IPS-20b (cell line): ENCODE data around the gene DACH1.

Source experiments
- H3K27ac ChIP-seq: one replicate; pipeline ENCODE4 v1.5.1; 2013; ENCODE audit warnings: low read length
- H3K27me3 ChIP-seq: 2 replicates; pipeline ENCODE4 v1.6.1; 2013; ENCODE audit warnings: mild to moderate bottlenecking, low read length, inconsistent platforms; ENCODE audit not compliant: insufficient read depth
- H3K36me3 ChIP-seq: 2 replicates; pipeline ENCODE4 v1.6.1; 2013; ENCODE audit warnings: low read depth, mild to moderate bottlenecking, inconsistent platforms, low read length, moderate library complexity; ENCODE audit not compliant: insufficient read depth
- H3K4me1 ChIP-seq: 2 replicates; pipeline ENCODE4 v1.6.1; 2013; ENCODE audit warnings: mild to moderate bottlenecking, control low read depth, inconsistent platforms, low read length, moderate library complexity; ENCODE audit not compliant: insufficient read depth
- H3K4me3 ChIP-seq: 2 replicates; pipeline ENCODE4 v1.5.1; 2013; ENCODE audit warnings: mild to moderate bottlenecking, low read length, inconsistent platforms
- H3K9ac ChIP-seq: 2 replicates; pipeline ENCODE4 v1.6.1; 2013; ENCODE audit warnings: low read depth, mild to moderate bottlenecking, inconsistent platforms, low read length, moderate library complexity
- H3K9me3 ChIP-seq: 2 replicates; pipeline ENCODE4 v1.6.1; 2013; ENCODE audit warnings: mild to moderate bottlenecking, low read depth, low read length, inconsistent platforms; ENCODE audit not compliant: insufficient read depth

DACH1 gene

DNA sequence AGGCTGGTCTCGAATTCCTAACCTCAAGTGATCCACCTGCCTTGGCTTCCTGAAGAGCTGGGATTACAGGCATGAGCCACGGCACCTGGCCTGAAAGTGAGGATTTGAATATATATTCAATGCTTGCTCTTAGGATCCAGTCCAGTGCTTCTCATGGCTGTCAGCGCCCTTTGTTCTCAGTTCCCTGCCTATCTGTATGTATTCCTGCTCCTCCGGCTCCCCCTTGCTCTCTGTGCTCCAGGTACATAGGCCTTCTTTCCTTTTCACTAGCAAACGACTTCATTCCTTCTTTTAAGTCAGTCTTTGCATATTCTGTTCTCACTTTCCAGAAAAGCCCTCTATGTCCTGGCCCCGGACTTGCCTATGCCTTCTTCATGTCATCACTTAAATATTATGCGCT, 232.8 kb downstream of the DACH1 start:
- no peak overlapping the region for H3K9ac ChIP-seq

DNA sequence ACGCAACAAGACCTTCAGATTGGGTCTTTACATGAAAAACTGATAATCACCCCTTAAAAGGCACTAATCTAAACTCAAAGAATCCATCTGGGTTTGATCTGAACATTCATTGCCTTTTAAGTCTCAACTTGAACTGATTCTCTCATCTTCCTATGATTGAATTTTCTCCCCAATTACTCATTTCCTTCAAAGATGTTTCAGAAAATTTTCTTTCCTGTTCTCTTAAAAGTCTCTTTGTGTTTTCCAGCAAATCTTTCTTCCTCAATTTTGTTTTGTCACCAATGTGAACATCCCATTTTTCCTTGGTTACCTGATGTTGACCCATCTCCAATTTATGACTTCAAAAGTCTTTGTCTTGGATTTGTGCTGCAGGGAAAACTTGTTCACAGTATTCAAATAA, 234.3 kb downstream of the DACH1 start:
- no peaks in the 10 kb centered on the region for H3K9me3 ChIP-seq

More for the DNA sequence above, 232.8 kb downstream of the DACH1 start:
- H3K4me1 ChIP-seq = peaks cover 4% of the 10 kb centered on the region; the same call in 1 of the 2 replicates
- no peaks in the 10 kb centered on the region for H3K36me3 ChIP-seq
- no peaks in the 10 kb centered on the region for H3K9me3 ChIP-seq
- no peak overlapping the region for H3K27ac ChIP-seq
- no peaks in the 10 kb centered on the region for H3K27me3 ChIP-seq
- no peak overlapping the region for H3K4me3 ChIP-seq

DNA sequence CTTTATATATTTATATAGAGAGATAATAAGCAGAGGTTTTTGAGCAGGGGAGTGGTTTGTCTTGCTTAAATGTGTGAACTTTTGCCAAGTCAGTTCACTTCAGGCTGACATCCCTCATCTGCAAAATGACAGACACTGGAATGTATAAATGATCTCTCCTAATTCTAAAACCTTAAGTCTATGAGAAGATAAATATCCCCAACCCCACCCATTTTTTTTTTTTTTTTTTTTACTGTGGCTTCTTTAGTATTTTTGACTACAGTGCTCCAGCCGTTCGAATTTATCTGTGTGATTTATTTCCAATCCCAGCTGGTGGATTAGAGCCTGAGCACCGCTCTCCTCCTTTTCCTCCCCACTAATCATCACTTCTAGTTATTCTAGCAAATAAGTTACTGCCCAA, 234.8 kb downstream of the DACH1 start:
- Histone ChIP-seq H3K4me1 (peaks cover 4% of the 10 kb centered on the region; the same call in 1 of the 2 replicates), H3K36me3 (no peaks in the 10 kb centered on the region), H3K27ac (no peak overlapping the region), H3K9me3 (no peaks in the 10 kb centered on the region), H3K9ac (no peak overlapping the region), H3K4me3 (no peak overlapping the region), H3K27me3 (no peaks in the 10 kb centered on the region)

More for the DNA sequence above, 234.3 kb downstream of the DACH1 start:
- Histone ChIP-seq H3K4me3 (no peak overlapping the region), H3K4me1 (peaks cover 4% of the 10 kb centered on the region; the same call in 1 of the 2 replicates), H3K27me3 (no peaks in the 10 kb centered on the region), H3K27ac (no peak overlapping the region), H3K9ac (no peak overlapping the region), H3K36me3 (no peaks in the 10 kb centered on the region)

DNA sequence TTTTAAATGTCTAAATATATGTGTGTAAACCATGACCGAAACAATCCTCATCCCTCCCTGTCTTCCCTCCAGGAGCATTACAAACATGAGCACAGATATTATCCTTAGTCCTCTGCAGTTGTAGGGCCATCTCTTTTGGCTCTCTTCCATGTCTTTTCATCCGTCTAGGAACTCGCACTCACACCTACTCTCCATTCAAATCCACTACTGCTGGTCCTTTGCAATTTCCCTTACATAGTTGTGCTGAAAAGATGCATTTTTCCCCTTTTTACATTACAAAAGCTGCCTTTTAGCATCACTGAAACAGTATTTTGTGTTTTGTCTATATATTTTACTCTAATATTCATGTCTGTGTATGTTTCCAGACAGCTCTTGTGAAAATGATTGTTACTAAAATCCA, 237.8 kb downstream of the DACH1 start:
- no peak overlapping the region for H3K27ac ChIP-seq
- no peak overlapping the region for H3K4me3 ChIP-seq
- H3K9ac ChIP-seq = no peak overlapping the region

DNA sequence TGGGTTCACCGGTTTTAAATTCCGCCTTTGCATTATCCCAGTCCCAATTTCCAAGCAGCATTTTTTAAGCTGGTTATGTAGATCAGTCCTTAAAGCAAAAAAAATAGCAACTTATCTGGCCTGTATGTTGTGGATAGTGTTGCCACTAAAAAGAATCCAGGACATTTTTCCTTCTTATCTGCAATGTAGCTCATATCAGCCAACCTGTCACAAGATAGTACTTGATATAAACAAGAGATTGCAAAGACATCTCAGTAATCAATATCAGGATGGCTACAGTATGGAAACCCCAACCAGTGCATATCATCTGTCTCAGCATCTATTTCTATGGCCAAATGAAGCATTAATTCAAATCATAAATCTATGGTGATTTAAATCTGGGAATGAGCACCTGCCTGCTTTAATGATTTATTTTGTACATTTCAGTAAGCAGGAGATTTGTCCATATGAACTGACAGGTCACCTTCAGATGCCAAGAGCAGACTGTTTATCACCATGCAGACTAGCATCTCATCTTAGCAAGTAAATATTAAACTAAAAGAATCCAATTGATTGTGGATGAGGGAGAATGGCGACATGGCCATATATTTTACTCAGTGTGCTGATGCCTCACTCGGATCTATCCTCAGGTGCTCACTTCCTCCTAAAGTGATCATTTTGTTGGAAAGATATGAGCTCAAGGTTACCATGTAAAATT, 240.4 kb downstream of the DACH1 start:
- no peak overlapping the region for H3K27ac ChIP-seq
- no peaks in the 10 kb centered on the region for H3K9me3 ChIP-seq
- no peaks in the 10 kb centered on the region for H3K27me3 ChIP-seq
- no peak overlapping the region for H3K4me3 ChIP-seq
- no peaks in the 10 kb centered on the region for H3K36me3 ChIP-seq
- H3K9ac ChIP-seq = no peak overlapping the region
- H3K4me1 ChIP-seq = peaks cover 5% of the 10 kb centered on the region

More for the DNA sequence above, 237.8 kb downstream of the DACH1 start:
- H3K9me3 ChIP-seq = no peaks in the 10 kb centered on the region
- no peaks in the 10 kb centered on the region for H3K36me3 ChIP-seq
- H3K27me3 ChIP-seq = no peaks in the 10 kb centered on the region
- no peaks in the 10 kb centered on the region for H3K4me1 ChIP-seq

DNA sequence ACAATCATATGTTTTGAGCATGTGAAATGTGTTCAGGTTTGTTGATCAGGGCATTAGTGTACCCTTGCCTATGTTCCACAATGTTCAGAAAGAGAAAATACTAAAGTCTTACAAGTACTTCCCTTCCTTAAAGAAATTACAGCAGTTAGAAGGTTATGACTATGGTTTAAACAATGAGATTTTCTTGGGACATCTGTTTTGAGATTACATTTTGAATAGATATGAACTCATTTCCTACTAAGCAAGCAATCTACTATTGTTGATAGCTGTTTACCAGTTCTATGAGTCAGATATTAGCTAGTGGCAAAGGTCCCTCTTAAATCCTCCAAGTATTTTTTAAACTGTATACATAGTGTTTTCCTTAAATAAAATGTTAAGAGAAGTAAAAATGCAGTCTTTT, 241.3 kb downstream of the DACH1 start:
- Histone ChIP-seq H3K27ac (no peak overlapping the region), H3K9me3 (no peaks in the 10 kb centered on the region), H3K27me3 (no peaks in the 10 kb centered on the region), H3K4me1 (peaks cover 11% of the 10 kb centered on the region), H3K9ac (no peak overlapping the region), H3K36me3 (no peaks in the 10 kb centered on the region), H3K4me3 (no peak overlapping the region)

DNA sequence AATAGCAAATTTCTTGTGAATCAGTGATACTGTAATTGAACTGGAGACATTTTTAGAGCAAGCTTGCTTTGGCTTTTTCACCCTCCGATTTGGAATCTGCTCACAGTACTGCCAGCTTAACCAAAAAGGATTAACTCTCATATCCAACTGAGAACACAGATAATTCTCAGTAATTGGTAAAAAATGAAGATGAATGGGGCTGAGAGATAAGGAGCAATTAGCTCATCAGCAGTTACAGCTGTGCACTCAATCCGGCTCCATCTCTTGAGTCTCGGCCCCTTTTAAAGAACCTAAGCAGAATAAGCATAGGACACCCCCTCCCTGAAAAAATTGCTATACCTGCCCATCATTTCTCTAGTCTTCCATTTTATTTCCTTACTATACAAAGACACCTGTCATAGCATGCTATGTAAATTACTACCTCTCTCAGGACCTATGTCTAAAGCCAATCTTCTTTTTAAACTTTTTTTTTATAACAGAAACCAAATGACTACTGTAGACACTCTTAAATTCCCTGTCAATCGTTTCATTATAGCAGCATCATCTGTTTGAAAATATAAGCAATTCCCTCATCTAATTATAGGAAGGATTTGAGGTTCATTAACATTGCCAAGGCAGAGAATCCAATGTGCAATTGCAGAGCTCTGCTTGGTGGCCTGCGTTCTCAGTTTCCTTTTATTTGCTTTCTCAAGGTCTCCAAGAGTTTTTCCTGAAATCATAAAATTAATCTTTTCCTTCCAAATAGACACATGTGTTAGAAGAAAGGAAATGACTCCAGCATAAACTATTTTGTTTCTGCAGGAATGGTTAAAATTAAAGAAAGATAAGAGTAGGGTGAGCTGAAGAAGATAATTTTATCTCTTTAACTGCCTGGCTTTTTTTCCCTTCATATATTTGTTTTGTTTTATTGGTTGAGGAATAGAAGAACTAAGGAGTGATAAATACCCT, 242.1 kb downstream of the DACH1 start:
- Histone ChIP-seq H3K4me1 (peaks cover 11% of the 10 kb centered on the region), H3K27ac (no peak overlapping the region), H3K4me3 (no peak overlapping the region), H3K36me3 (no peaks in the 10 kb centered on the region), H3K27me3 (no peaks in the 10 kb centered on the region), H3K9ac (no peak overlapping the region), H3K9me3 (no peaks in the 10 kb centered on the region)

DNA sequence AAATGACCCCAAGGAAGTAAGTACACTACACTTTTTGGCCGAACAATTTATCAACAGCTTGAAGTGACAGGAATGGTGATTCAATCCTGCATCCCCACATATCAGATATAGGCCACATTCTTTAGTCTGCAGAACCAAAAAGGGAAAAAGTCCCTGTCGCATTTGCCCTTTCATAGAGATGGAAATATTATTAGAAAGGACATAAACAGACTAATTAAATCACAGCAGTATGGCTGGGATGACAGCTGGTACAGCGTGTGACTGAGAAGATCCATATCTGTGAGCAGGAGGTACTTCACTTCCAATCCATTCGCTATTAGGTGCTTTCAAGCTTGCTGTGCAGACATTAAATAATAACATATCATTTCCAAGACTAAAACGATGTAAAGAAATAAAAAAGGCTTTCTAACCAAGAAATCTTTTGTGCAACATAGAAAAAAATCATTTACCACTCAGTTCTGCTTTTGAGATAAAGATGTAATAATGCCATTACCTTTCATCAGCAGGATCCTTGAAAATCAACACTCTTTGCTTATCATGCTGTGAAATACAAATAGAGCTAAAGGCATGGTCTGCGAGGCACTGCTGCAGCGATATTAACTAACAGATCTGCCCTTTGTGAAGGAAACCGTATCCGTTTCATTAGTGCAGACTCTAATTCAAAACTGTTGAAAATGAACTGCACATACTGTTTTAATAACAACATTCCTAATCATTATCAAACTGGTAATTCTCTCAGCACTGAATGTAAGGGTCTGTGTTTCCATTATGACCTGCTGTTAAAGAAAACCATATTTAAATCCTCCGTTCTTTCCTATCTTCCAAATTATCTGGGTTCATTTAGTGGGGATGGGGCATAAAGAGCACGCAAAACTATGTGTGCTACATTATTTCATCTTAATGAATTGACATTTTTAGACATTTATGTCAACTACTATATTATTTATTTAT, 245.6 kb downstream of the DACH1 start:
- Histone ChIP-seq H3K9ac (no peak overlapping the region), H3K9me3 (no peaks in the 10 kb centered on the region), H3K4me3 (no peak overlapping the region), H3K4me1 (peaks cover 11% of the 10 kb centered on the region), H3K27ac (no peak overlapping the region), H3K36me3 (no peaks in the 10 kb centered on the region), H3K27me3 (no peaks in the 10 kb centered on the region)

DNA sequence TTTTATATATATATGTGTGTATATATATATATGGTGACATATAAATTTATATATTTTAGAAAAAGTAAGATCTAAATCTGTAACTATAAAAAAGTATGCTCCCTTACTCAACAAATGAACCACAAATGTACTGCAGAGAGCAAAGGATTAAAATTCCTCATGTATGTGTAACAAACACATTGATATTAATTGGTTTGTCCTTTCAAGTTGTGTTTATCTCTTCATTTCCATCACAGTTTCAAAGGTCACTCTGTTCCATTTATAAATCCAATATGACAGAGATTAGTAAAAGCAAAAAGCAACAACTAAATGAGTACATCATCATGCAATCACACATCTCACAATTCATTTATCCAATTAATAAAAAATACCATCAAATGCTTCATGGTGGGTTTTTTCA, 247.9 kb downstream of the DACH1 start:
- Histone ChIP-seq H3K4me1 (peaks cover 11% of the 10 kb centered on the region), H3K36me3 (no peaks in the 10 kb centered on the region), H3K27ac (no peak overlapping the region), H3K9ac (no peak overlapping the region), H3K4me3 (no peak overlapping the region), H3K9me3 (no peaks in the 10 kb centered on the region), H3K27me3 (no peaks in the 10 kb centered on the region)

DNA sequence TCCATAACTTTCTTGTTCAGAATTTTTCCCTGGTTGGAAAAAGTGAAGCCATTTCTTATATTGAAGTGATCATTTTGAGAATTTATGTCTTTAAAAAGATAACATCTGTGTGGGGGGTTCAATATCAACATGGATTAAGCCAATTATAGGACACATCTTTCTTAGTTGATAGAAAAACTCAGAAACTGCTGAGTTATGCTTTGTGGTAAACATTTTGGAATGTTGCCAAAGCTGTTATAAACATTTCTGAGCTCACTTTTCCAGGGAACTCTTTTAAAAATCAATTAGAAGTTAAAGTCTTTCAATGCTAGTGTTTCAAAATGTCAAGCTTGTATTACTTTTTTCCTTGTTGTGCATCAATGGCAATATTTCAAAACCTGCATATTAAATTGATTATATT, 248.8 kb downstream of the DACH1 start:
- no peak overlapping the region for H3K27ac ChIP-seq
- no peaks in the 10 kb centered on the region for H3K9me3 ChIP-seq
- H3K4me1 ChIP-seq = peaks cover 11% of the 10 kb centered on the region
- H3K4me3 ChIP-seq = no peak overlapping the region
- no peak overlapping the region for H3K9ac ChIP-seq
- no peaks in the 10 kb centered on the region for H3K27me3 ChIP-seq
- no peaks in the 10 kb centered on the region for H3K36me3 ChIP-seq

DNA sequence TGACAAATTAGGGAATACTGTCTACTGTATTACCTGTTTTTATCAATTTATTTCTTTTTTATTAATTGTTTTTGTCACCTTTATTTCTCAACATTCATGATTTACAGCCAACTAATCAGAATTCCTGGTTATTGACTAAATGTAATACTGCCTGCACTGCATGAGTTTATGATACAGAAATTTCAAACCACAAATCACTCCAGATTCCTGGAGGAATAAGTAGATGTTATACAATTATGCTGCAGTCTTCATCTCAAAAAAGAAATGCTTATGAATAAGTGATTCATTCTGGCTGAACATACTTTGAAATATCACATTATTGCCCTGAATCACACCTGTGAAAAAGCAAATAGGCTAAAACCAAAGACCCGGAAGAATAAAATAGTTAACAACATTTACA, 249.7 kb downstream of the DACH1 start:
- no peaks in the 10 kb centered on the region for H3K27me3 ChIP-seq
- H3K36me3 ChIP-seq = no peaks in the 10 kb centered on the region
- no peaks in the 10 kb centered on the region for H3K9me3 ChIP-seq
- H3K9ac ChIP-seq = no peak overlapping the region
- no peak overlapping the region for H3K4me3 ChIP-seq
- H3K4me1 ChIP-seq = peaks cover 11% of the 10 kb centered on the region
- no peak overlapping the region for H3K27ac ChIP-seq
